ENCODE results near the gene MARCKSL1.
A peak's percentile ranks its signal among the peaks of the same experiment; 100 is the strongest.
"Not testable (repeated sequence)": the region's sequence is repeated elsewhere in the genome, so short reads cannot be mapped to it uniquely, and the experiment has no call there.

MARCKSL1 gene, protein sequence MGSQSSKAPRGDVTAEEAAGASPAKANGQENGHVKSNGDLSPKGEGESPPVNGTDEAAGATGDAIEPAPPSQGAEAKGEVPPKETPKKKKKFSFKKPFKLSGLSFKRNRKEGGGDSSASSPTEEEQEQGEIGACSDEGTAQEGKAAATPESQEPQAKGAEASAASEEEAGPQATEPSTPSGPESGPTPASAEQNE

DNA sequence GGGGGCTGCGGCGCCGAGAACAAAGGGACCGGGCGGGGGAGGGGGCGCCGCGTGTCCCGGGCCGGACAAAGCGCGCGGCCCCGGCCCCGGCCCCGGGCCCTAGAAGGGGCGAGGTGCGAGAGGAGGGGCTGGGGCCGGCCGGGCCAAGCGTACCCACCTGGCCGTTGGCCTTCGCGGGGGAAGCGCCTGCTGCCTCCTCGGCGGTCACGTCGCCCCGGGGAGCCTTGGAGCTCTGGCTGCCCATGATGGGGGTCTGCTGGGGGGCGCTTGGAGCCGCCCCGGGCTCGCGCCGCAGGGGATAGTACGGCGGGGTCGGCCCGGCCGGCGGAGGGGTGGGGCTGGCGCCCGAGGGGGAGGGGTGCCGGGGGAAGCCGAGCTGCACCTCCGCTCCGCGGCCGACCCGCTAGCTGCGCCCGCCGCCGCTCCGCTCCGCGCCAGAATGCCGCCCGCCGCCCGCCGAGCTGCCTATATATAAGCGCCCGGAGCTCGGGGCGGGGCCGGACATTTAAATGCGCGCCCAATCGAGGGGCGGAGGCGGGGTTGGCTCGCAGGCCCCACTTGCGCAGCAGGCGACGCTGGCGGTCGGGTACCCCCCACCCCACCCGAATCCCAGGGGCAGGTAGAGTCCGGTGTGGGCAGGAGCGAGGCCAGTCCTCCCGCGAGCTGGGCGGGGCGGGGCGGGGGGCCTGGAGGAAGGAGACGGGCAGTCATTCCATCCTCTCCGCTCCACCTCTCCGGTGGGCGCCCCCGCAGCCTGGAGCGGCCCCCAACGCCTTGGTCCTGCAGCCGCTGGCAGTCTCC lies at the start of gene MARCKSL1:
Gene MARCKSL1 (minus strand): TSS at position 444 of the 801 bp plus-strand sequence. CDS start 200 bp downstream, at position 244.
- peak; percentile 78 to 79 for DNase-seq

DNA sequence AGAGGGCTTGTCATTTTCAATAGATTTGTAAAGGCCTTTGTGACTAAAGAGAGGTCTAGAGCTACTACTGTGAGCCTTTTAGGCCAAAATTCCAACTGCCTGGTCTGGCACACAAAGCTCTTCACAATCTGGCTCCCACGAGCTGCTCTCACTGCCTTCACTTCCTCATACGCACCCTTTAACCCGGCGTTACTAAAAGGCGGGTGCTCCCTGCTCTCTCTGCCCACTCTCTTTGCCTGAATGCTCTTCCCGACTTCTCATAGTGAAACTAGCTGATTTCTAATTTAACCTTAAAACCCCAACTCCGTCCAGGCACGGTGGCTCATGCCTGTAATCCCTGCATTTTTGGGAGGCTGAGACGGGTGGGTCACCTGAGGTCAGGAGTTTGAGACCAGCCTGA lies 44.0 kb upstream of the MARCKSL1 start:
- no peak for DNase-seq

DNA sequence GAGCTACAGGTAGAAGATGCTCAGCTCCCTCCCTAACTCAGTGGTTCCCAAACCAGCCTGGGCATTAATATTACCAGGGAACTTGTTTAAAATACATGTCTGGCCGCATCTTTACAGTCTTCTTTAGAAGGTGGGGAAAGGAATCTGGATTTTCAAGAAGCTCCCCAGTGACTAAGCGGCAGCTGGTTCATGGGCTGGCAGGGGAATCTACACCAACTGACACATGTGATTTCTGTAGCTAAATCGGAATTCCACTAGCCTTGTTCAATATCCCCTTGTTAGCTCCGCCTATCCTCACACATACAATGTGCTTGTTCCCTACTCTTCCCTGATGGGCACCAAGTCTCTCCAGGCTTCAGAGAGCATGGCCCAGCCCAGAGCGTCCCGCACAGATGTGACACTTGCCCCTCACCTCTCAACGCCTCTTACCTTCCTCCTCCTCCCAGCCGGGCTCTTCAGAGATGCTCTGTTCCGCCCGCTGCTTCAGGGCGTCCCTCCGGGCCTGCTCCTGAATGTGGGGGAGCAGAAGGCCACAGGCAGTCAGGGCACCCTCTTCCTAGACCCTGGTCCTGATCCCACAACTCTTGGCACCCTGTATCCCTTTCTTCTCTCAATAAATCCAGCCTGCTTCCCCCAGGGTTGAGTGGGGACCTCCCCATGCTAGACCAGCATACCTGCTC lies 41.6 kb upstream of the MARCKSL1 start:
- DNase-seq: no peak

DNA sequence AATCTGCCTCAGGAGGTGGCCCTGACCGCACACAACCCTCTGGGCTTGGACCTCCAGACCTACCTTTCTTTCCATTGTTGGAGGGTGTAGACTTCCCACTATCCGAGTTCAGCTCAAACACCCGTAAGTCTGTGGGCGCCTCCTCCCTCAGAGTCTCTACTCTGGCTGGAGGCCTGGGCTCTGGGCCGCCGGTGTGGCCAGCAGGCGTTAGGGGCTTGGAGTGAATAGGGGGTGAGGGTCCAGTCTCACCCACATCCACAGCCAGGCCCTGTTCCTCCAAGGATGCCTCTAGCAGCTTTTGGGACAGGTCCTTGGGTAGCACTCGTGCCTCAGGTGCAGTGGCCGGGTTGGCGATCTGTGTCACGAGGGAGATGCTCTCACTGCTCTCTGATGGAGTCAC lies 40.2 kb upstream of the MARCKSL1 start:
- DNase-seq: no peak

DNA sequence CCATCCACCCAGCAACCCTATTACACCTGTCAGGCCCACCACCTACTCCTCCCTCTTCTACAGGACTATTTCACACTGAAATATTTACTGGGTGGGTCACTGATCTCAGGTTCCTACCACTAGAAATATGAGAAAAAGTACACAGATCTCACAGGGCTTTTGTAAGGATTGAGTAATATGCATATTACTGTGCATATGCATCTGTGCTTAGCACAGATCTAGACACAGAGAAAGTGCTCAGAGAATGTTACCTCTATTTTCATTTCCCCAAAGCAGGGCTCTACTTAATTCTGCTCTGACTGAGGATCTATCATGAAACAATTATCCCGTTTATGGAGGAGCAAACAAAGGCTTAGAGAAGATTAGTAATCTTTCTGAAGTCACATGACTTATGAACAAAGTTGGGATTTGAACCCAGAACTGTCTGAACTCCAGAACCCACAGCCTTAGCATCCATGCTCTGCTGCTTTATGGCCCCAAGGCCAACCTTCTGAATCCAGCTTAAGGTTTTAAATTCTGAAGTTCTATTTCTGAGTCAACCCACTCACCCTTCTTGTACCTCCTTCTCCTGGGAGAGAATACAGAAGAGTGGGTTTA lies 38.1 kb upstream of the MARCKSL1 start:
- DNase-seq: no peak

DNA sequence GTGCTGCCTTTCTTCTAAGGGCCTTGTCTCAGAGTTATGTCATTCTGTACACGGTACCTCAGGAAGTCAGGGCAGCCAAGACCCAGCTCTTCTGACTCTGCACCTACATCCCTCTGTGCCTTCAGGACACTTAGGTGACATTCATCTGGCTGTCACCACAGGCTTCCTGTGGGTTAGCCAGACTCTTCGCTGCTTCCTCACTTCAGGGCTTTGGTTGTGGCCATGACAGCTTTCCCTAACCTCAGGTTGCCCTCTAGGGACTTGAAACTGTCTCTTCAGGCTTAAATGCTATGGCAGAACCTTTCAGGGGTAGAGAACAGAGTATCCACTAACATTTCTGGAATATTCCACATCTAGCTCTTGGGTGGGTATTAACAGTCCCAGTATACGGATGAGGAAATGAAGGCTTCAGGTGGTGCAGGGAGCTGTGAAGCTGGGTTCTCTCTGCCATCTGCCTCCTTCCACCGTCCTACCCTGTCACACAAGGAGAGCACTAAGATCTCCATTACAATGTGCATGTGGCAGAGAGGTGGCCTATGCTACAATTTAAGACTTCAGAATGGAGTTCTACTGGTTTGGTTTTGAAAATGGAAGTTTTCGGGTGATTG lies 36.2 kb upstream of the MARCKSL1 start:
- no peak for DNase-seq

DNA sequence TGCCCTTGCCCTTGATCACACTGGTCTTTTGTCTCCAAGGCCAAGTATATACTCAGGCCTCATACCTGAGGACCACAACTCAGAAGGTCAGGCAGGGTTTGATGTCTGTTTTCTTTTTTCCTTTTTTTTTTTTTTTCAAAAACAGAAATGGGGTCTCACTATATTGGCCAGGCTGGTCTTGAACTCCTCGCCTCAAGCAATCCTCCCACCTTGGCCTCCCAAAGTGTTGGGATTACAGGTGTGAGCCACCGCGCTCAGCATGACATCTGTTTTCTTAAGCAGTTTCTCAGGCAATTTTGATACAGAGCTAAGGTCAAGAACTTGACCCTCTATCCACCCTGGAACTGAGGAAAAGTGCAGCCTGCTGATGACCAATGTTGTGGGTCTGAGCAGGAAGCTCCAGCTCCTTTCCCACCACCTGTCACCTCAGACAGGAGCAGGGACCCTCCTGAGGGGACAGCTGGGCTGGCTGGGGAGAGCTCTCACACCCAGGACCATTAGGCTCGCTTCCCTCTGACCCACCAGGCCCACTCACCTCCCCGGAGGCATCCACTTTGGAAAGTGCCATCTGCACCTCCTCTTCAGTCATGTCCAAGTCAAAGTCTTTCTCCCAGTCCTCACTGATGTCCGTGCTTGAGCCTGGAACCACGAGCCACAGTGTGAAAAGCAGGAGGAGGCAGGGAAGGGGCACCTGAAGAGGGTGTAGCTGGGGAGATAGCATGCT lies 32.0 kb upstream of the MARCKSL1 start:
- DNase-seq: no peak

DNA sequence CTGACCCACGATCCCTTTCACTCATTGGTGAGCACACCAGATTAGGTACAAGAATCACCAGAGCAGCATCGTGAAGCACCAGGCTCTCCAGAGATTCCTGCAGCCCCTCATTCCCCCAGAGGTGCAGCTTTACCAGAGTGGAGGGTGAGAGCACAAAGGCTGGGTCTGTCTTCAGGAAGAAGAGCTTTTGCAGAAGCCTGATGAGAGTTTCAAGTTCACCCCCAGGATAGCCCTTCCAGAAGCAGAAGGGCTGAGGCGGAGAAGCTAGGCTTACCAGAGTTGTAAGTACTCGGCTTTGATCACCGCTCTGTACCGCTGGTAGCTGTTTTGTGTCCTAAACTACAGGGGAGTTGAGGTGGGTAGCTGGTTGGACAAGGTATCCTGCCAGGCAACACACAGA lies 29.4 kb upstream of the MARCKSL1 start:
- no peak for DNase-seq

DNA sequence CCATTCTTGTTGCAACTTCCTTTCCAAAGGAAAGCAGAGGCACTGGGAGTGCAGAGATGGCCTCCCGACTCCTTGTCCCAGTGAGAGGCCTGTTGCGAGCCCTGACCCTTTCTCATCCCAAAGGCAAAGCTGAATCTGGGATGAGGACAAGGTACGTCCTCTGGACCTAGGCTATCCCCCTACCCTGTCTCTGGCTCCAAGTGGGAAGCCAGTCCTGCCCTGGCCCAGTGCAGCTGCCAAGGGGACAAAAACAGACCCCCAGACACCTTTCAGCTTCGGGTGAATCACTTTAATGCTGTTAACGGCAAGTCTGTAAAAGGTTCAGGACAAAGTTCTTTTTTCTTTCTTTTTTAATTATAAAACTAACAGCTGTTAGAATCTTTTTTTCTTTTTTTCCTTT lies 28.8 kb upstream of the MARCKSL1 start:
- DNase-seq: no peak

DNA sequence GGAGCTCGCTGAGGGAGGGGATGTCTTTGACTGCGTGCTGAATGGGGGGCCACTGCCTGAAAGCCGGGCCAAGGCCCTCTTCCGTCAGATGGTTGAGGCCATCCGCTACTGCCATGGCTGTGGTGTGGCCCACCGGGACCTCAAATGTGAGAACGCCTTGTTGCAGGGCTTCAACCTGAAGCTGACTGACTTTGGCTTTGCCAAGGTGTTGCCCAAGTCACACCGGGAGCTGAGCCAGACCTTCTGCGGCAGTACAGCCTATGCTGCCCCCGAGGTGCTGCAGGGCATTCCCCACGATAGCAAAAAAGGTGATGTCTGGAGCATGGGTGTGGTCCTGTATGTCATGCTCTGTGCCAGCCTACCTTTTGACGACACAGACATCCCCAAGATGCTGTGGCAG lies 27.7 kb upstream of the MARCKSL1 start:
- DNase-seq: no peak

DNA sequence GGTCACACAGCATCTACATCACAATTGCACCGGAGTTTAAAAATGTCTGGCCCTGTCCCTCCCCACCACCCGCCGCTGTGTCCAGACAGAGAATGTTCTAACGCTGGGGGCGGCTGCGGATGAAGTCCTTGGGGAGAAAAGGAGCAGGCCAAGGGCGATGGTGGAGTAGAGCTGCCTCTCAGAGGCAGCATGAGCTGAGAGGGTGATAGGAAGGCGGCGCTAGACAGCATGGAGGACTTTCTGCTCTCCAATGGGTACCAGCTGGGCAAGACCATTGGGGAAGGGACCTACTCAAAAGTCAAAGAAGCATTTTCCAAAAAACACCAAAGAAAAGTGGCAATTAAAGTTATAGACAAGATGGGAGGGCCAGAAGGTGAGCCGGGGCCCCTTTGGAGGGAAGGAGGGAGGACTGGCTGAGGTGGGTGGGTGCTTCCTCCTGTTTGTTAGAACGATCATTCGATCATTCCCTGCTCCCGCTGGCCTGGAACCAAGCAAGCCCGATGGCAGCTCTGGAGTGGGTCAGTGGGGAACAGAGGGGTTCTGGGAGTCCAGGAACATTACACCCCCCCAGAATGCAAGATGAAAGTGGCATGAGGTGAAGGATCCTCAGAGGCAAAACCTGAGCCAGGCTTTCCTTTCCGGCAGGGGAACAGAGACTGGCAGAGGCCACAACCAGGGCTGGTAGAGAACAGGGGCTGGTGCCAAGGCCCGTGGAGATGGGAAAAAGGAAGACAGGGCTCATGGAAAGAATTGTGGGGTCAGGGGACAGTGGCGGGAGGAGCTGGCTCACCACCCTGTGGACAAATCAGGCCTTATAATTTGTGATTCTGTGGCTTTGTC lies 26.7 kb upstream of the MARCKSL1 start, which contains the start of the genes FAM229A and TSSK3:
Gene FAM229A (minus strand): TSS at position 12 of the 840 bp plus-strand sequence. CDS start 394 bp downstream, outside the sequence.
Gene TSSK3 (plus strand): TSS at position 66 of the 840 bp plus-strand sequence. CDS start 163 bp downstream, at position 229.
- no peak for DNase-seq

DNA sequence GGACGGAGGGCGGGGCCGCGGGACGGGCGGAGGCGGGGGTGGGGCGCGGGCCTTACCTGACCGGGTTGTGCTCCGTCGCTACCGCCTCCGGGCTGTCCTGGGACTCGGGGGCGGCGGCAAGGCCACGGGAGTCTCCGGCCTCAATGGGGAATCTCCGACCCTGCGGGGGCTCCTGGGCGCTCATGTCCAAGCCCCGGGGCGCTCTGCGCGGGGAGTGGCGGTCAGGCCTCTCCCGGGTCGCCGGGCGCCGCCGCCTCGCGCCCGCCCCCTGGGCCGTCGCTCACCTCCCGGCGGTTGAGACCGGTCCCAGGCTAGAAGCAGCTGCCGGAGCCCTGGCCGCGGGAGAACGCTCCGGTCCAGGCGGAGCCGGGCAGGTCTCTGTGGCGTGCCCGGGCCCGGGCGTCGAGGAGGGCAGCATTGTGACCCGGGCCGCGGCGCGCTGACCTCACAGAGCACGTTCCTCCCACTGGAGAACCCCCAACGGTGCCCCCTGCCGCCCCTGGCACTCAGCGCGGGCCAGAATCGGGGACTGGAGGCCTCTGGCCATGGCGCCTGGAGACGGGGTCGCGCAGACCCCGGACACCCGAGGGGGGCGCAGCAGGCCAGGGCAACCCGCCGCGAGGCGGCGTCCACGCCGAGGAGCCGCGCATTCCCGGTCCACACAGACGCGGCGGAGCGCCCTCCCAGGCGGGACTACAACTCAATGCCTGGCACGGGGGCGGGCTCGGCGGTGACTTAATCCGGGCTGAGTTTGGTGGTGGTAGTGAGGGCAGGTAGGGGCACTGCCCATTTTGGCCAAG lies 25.8 kb upstream of the MARCKSL1 start:
- DNase-seq: no peak

DNA sequence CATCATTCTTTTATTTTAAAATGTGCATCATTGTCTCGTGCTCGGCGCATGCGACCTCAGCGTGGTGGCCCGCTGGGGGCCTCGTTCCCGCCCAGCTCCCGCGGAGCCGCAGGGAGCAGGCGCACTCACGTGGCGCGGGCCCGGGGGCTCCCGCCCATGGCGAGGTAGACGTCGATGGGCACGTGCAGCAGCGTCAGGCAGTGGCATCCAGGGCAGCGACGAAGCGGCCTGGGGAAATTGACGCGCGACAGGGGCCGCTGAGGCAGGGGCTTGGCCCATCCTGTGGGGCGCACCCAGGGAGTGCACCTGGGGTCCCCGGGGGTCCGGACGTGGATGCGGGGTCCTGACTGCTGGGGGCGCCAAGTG lies 25.3 kb upstream of the MARCKSL1 start:
- no peak for DNase-seq

DNA sequence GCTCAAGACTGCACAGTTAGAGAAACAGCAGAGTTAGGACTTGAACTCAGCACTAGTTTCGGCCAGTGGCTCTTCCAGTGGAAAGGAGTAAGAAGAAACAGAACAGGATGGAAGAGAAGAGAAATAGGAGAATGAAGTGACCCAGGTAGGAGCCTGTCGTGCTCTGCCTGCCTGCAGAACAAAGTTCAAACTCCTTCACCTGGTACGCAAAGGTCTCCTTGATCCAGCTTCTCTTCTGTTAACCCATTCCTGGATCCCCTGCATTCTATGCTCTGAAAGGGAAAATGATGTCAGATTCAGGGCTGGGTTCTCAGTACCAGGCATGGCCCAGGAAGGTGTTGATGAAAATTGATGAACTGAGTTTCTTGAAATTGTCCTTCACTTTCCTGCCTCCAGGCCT lies 22.4 kb upstream of the MARCKSL1 start:
- no peak for DNase-seq

DNA sequence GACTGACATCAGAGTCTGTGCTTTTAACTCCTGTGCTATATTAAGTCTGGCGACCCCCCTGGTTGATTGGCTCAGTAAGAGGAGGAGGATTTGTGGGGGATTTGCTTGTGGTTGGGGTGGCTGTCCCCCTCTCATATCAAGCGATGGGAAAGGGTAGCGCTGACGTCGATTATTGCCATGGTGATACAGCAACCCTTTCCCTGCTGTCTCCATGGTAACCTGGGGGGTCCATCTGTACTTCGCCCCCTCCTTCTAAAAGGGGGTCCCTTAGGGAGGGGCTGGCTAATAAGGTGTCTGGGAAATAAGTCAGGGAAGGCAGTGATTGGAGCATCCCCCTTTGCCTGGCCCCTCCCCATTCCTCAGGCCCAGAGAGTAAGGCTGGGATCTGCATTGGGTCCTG lies 21.6 kb upstream of the MARCKSL1 start:
- DNase-seq: no peak

DNA sequence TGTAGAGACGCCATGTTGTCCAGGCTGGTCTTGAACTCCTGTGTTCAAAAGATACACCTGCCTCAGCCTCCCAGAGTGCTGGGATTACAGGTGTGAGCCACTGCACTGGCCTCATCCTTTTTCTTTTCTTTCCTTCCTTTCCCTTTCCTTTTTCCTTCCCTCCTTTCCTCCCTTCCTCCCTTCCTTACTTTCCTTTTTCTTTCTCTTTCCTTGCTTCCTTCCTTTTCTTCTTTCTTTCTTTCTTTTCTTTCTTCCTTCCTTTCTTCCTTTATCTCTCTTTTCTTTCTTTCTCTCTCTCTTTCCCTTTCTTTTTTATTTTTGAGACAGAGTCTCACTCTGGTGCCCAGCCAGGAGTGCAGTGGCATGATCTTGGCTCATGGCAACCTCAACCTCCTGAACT lies 20.4 kb upstream of the MARCKSL1 start:
- no peak for DNase-seq

DNA sequence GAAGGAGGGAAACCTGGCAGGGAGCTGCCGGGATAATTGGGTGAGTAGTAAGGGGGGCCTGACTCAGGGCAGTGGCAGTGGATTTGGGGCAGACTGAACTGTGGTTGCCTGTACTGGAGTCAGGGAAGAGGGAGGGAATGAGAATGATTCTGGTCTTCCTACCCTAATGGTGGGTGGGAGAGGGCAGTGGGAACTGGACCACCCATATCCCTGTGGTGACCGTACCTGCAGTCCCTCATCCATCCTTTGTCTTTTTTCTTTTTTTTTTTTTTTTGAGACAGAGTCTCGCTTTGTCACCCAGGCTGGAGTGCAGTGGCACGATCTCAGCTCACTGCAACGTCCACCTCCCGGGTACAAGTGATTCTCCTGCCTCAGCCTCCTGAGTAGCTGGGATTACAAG lies 19.7 kb upstream of the MARCKSL1 start:
- DNase-seq: not testable (repeated sequence)

DNA sequence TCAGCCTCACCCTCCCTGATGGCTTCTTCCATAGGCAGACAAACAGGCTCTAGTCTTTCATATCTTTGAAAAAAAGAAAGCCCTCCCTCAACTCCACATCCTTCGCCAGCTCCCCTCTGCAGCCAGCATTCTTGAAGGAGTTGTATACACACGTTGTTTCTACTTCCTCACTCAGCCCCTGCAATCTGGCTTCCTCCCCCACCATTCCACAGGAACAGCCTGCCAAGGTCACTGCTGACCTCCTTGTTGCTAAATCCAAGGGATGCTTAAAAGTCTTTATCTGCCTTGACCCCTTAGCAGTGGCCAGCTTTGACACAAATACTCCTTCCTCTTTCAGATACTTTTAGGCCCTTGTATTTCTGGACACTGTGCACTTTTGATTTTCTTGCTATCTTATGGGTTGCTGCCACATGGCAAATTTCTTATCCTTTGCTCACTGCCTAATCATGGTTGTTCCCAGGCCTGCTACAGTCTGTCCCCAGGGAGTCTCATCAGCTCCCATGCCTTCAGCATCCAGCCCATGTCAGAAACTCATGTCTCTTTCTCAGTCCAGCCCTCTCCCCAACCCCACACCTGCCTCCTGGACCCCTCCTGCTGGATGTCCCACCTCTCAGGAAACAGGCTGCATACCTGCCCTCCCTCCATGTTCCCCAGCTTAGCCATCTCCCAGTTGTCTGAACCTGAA lies 18.0 kb upstream of the MARCKSL1 start:
- DNase-seq: no peak

DNA sequence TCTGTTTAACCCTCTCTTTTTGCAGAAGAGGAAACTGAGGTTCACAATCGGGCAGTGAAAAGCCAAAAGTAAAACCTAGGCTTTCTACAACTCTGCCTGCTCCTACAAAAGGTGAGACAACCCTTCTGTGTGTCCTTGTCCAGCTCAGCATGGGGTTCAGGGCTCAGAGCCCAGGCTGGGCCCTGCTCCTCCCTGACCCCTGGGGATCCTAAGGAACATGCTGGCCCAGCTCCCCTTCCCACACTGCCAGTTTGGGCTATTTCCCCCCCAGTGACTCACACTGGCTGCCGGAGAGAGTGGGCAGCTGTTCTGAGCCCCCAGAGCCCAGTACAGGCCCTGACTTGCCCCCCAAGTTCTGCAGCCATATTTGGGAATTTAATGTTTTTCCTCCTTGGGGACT lies 17.4 kb upstream of the MARCKSL1 start:
- no peak for DNase-seq

Measured in NCI-H2081 (cell line).